Lower leg skin (tissue), 3 donors: Measurements from ENCODE around the gene USP10.

Experiments
- CTCF ChIP-seq, 3 donors: fragments of 450-650 bp; IDR thresholded peaks; one replicate each; pipeline ENCODE4 v1.5.1; 2016; ENCODE audit warnings: antibody characterized with exemption in 3 of 3, mild to moderate bottlenecking in 3 of 3, moderate library complexity in 2 of 3
- POLR2A ChIP-seq, 2 donors: fragments of 450-650 bp; IDR thresholded peaks; one replicate each; pipeline ENCODE4 v1.6.1; 2016 to 2017; ENCODE audit warnings: antibody characterized with exemption in 2 of 2, mild to moderate bottlenecking in 1 of 2, moderate library complexity in 1 of 2

DNA sequence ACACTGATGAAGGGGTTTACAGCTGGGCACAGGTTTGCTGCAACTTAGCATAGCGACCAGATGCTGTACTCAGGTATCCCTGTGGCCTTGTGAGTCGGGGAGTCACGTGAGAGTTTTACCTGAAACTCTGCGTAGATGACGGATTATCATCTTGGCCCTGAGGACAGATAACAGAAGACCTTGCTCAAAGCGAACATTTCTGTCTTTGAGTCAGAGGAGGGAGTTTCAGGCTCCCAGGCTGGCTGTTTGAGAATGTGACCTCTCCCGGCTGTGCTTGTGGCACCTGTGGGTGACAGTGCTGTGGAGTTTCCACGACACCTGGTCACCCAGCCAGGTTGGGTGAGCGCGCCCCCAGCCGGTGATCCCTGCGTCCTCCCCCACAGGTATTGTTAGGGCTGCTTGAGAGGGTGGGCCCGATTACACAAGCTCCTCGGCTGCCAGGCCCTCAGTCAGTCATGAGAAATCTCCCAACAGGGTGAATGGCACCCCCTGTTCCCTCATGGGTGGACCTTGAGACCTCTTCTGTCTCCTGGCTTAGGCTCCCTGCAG is 75.5 kb downstream of the USP10 start:
- TF ChIP-seq CTCF (IDR thresholded peaks at IDR 0.05) (no peak), POLR2A (IDR thresholded peaks at IDR 0.05) (no peak)
